GM06990 (cell line): Measurements from ENCODE around the gene HHEX.

ENCODE experiments used
- DNase-seq: peaks from one replicate; pipeline ENCODE4 v3.0.0-alpha.2; 2011; ENCODE audit not compliant: insufficient read length; ENCODE audit errors: extremely low read depth
- H3K27me3 ChIP-seq: replicated peaks from 2 replicates; pipeline ENCODE4 v1.6.0; 2011; ENCODE audit warnings: low read length; ENCODE audit not compliant: control insufficient read depth, insufficient read depth
- H3K36me3 ChIP-seq: 2 replicates; pipeline ENCODE4 v1.5.1; 2011; ENCODE audit warnings: low read length; ENCODE audit not compliant: control insufficient read depth, insufficient read depth
- H3K4me3 ChIP-seq: replicated peaks from 2 replicates; pipeline ENCODE4 v1.5.1; 2011; ENCODE audit warnings: low read depth, mild to moderate bottlenecking, control low read depth, low read length
- TF ChIP-seq, protein P1 (sequence below): IDR thresholded peaks from 2 replicates; pipeline ENCODE4 v1.5.1; 2011; ENCODE audit warnings: low read length, control low read depth, mild to moderate bottlenecking, inconsistent platforms; ENCODE audit not compliant: insufficient read depth, poor library complexity, severe bottlenecking

The HHEX gene

DNA sequence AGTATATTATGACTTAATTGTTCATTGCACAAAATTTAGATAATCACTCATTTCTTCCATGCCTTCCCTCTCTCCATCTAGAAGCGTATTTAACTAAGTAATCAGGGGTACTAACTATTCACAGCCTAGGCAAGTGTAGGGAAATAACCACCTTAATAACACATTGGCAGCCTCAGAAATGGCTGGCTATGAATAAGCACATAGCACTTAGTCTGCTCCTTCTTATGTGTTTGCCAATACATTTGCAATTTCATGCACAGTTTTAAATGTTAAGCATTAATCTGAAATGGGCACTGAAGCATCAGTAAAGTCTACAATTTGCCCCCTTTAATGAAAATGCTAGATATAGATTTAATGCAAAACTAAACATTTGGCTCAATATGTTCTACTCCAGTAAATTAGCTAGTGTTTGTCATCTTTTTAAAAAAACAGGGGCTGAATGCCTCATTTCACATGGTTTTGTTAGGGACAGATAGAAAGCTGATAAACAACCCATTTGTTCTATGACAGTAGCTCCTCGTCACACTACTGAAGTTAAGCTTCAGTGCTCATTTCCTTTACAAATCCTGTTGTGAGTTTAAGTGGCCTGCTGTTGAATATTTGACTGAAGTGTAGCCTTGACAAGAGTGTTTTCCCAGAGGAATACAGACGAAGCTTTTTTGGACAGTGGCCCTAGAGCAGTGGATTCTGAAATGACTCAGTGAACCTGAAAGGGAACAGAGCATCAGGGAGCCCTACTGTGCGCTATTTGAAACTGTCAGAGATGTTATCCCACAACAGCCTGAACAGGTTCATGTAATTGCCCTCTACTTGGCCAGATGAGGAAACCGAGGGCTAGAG is 30.5 kb downstream of the HHEX start:
- Histone ChIP-seq H3K4me3 (no peak overlapping the region), H3K27me3 (peaks cover 4% of the 10 kb centered on the region), H3K36me3 (no peaks in the 10 kb centered on the region)
- TF ChIP-seq, protein P1, sequence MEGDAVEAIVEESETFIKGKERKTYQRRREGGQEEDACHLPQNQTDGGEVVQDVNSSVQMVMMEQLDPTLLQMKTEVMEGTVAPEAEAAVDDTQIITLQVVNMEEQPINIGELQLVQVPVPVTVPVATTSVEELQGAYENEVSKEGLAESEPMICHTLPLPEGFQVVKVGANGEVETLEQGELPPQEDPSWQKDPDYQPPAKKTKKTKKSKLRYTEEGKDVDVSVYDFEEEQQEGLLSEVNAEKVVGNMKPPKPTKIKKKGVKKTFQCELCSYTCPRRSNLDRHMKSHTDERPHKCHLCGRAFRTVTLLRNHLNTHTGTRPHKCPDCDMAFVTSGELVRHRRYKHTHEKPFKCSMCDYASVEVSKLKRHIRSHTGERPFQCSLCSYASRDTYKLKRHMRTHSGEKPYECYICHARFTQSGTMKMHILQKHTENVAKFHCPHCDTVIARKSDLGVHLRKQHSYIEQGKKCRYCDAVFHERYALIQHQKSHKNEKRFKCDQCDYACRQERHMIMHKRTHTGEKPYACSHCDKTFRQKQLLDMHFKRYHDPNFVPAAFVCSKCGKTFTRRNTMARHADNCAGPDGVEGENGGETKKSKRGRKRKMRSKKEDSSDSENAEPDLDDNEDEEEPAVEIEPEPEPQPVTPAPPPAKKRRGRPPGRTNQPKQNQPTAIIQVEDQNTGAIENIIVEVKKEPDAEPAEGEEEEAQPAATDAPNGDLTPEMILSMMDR = no peak
- no peak for DNase-seq

DNA sequence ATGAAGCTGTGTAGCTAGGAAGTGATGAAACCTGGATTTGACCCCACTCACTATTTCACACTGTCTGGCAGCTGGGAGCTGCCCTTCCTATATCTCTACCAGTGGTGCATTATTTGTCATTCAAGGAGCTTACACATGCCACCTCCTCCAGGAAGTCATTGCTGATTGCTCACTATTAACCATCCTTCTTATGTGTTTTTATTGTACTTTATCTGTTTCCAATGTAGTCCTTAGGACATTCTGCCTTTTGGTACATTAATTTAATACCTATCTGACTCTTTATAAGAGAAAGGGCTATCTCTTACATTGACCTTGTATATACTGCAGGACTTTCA is 31.0 kb downstream of the HHEX start:
- Histone ChIP-seq H3K27me3 (peaks cover 4% of the 10 kb centered on the region), H3K4me3 (no peak overlapping the region), H3K36me3 (no peaks in the 10 kb centered on the region)
- no peak for DNase-seq
- TF ChIP-seq, protein P1 = no peak

DNA sequence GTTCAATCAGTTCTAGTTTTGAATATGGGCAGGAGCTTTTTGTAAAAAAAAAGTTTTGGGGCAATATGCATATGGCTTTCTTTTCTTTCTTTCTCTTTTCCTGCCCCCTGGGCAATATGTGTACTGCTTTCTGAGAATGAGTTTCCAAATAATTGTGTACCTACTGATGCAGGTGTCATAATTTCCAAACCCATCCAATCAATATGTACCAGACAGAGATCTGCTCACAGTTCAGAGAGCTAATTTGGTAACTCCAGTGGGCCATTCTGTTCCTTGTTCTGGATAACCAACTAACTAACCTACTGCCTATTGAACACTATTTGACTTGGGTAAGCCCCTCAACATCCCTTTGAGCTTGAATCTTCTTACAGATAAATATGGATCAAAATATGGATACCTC is 32.6 kb downstream of the HHEX start:
- no peak overlapping the region for H3K4me3 ChIP-seq
- H3K27me3 ChIP-seq = peaks cover 2% of the 10 kb centered on the region
- DNase-seq = no peak
- H3K36me3 ChIP-seq = no peaks in the 10 kb centered on the region
- TF ChIP-seq, protein P1 = no peak

DNA sequence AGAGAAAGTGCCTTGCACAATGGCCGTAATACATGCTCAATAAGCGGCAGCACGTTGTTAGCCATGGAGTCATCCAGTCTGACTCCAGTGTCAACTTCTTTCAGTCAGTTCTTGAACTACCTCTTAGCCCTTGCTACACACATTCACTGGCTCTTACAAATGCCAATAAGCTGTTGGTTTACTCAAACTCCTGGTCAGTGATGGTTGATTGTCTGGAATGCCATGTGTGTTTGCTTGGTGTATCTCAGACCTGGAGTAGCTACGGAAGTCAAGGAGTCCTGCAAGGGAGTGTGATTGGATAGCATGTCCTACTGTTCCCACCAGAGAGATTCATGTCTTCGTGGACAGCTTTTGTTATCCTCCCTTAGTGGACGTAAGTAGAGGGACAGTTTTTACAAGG is 37.4 kb downstream of the HHEX start:
- TF ChIP-seq, protein P1 = no peak

DNA sequence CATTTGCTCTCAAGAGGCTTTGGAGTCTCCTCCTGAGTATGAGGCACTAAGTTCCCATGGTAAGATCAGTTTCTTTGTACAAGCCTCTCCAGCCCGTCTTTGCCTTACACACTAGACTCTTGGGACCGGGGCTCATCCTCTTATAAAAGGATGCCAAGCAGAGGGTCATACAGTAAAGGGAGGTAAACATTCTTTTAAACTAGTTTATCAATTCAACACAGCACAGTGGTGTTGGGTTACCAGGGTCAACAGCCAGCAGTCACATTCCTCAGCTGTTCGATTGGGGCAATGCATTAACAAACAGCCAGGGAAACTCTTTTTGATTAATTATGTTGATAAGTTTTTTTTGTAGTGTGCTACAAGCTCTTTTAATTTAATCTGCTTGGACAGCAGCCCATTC is 37.8 kb downstream of the HHEX start:
- TF ChIP-seq, protein P1 = no peak
- no peak overlapping the region for H3K4me3 ChIP-seq
- DNase-seq = no peak
- no peaks in the 10 kb centered on the region for H3K36me3 ChIP-seq
- no peaks in the 10 kb centered on the region; the same call in 1 of the 2 replicates for H3K27me3 ChIP-seq

More for the DNA sequence above, 37.4 kb downstream of the HHEX start:
- Histone ChIP-seq H3K36me3 (no peaks in the 10 kb centered on the region), H3K27me3 (no peaks in the 10 kb centered on the region; the same call in 1 of the 2 replicates), H3K4me3 (no peak overlapping the region)
- no peak for DNase-seq
